OCI-LY1 (cell line): ENCODE data around the gene FRRS1.

Experiments
- H2AFZ ChIP-seq: fragments of 200-600 bp; sonication (generic), shearing (Covaris generic); 2 replicates; pipeline ENCODE4 v1.6.0; 2014; ENCODE audit warnings: antibody characterized with exemption, mild to moderate bottlenecking, low read length
- H3F3A ChIP-seq: fragments of 200-600 bp; sonication (generic), shearing (Covaris generic); 2 replicates; pipeline ENCODE4 v1.6.0; 2014; ENCODE audit warnings: mild to moderate bottlenecking, antibody characterized with exemption, low read length, moderate library complexity; ENCODE audit not compliant: insufficient read depth
- H3K27ac ChIP-seq: fragments of 200-600 bp; sonication (generic); 2 replicates; pipeline ENCODE4 v1.5.1; 2014; ENCODE audit warnings: low read length, mixed run types, mild to moderate bottlenecking, low read depth; ENCODE audit not compliant: poor library complexity, severe bottlenecking
- H3K27me3 ChIP-seq: fragments of 200-600 bp; sonication (generic); 2 replicates; pipeline ENCODE4 v1.6.0; 2014; ENCODE audit warnings: antibody characterized with exemption, mild to moderate bottlenecking, low read length, moderate library complexity; ENCODE audit not compliant: insufficient read depth
- H3K36me3 ChIP-seq: fragments of 200-600 bp; sonication (generic); 2 replicates; pipeline ENCODE4 v1.6.1; 2014; ENCODE audit warnings: mild to moderate bottlenecking, antibody characterized with exemption, low read length, moderate library complexity, mixed read lengths; ENCODE audit not compliant: insufficient read depth
- H3K4me1 ChIP-seq: fragments of 200-600 bp; sonication (generic); 2 replicates; pipeline ENCODE4 v1.5.1; 2014; ENCODE audit warnings: mild to moderate bottlenecking, low read length, moderate library complexity; ENCODE audit not compliant: insufficient read depth, severe bottlenecking
- H3K4me2 ChIP-seq: fragments of 200-600 bp; sonication (generic), shearing (Covaris generic); 2 replicates; pipeline ENCODE4 v1.6.1; 2014; ENCODE audit warnings: low read length
- H3K4me3 ChIP-seq: fragments of 200-600 bp; sonication (generic); 2 replicates; pipeline ENCODE4 v1.5.1; 2014; ENCODE audit warnings: low read length, low read depth, mild to moderate bottlenecking, mixed read lengths; ENCODE audit not compliant: poor library complexity, severe bottlenecking
- H3K79me2 ChIP-seq: fragments of 200-600 bp; shearing (Covaris generic); 2 replicates; pipeline ENCODE4 v1.6.1; 2016; ENCODE audit warnings: mixed run types, low read length, mixed read lengths; ENCODE audit not compliant: insufficient read depth
- H3K9ac ChIP-seq: fragments of 200-600 bp; sonication (generic), shearing (Covaris generic); 2 replicates; pipeline ENCODE4 v1.6.1; 2014; ENCODE audit warnings: mild to moderate bottlenecking, low read length, mixed read lengths
- H3K9me2 ChIP-seq: fragments of 200-600 bp; sonication (generic), shearing (Covaris generic); 2 replicates; pipeline ENCODE4 v1.6.1; 2014; ENCODE audit warnings: low read depth, mild to moderate bottlenecking, low read length, mixed read lengths
- H3K9me3 ChIP-seq: fragments of 200-600 bp; shearing (Covaris generic); 2 replicates; pipeline ENCODE4 v1.6.1; 2014; ENCODE audit warnings: low read length, mixed read lengths
- H4K20me1 ChIP-seq: fragments of 200-600 bp; sonication (generic), shearing (Covaris generic); 2 replicates; pipeline ENCODE4 v1.6.0; 2016; ENCODE audit warnings: mild to moderate bottlenecking, low read length; ENCODE audit not compliant: insufficient read depth
- EZH2 ChIP-seq: fragments of 200-600 bp; sonication (generic), shearing (Covaris generic); IDR thresholded peaks from 2 replicates; pipeline ENCODE4 v1.8.0; 2017; ENCODE audit warnings: borderline replicate concordance, mixed run types, mild to moderate bottlenecking, antibody characterized with exemption, low read length, moderate library complexity, mixed read lengths
- TF ChIP-seq, protein P1 (sequence below): fragments of 200-600 bp; sonication (generic), shearing (Covaris generic); IDR thresholded peaks from 2 replicates; pipeline ENCODE4 v1.5.1; 2017; ENCODE audit warnings: mild to moderate bottlenecking, antibody characterized with exemption, low read length, moderate library complexity, mixed read lengths

FRRS1 gene

DNA sequence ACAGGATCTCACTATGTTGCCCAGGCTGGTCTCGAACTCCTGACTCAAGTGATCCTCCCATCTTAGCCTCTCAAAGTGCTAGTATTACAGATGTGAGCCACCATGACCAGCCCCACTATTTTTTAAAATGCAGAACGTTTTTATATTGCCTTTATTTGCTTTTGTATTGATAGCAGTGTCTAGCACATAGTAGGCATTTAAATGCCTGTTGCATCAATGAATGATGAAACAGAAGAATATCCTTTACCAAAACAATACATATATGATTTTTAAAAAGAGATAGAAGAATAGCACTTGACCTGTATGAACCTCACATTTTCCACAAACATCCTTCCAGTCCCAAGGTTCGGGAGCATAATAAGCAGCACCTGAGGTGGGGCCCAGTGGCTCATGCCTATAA is 16.5 kb upstream of the FRRS1 start:
- H3K36me3 ChIP-seq = no peaks in the 10 kb centered on the region
- H3K9ac ChIP-seq = no peak overlapping the region
- no peaks in the 10 kb centered on the region for H3K9me2 ChIP-seq
- no peak overlapping the region for H2AFZ ChIP-seq
- no peak overlapping the region for H3K4me3 ChIP-seq
- H3K9me3 ChIP-seq = no peaks in the 10 kb centered on the region
- no peaks in the 10 kb centered on the region for H3F3A ChIP-seq
- no peaks in the 10 kb centered on the region for H3K27me3 ChIP-seq
- H3K27ac ChIP-seq = no peak overlapping the region
- H4K20me1 ChIP-seq = no peaks in the 10 kb centered on the region
- TF ChIP-seq, protein P1, sequence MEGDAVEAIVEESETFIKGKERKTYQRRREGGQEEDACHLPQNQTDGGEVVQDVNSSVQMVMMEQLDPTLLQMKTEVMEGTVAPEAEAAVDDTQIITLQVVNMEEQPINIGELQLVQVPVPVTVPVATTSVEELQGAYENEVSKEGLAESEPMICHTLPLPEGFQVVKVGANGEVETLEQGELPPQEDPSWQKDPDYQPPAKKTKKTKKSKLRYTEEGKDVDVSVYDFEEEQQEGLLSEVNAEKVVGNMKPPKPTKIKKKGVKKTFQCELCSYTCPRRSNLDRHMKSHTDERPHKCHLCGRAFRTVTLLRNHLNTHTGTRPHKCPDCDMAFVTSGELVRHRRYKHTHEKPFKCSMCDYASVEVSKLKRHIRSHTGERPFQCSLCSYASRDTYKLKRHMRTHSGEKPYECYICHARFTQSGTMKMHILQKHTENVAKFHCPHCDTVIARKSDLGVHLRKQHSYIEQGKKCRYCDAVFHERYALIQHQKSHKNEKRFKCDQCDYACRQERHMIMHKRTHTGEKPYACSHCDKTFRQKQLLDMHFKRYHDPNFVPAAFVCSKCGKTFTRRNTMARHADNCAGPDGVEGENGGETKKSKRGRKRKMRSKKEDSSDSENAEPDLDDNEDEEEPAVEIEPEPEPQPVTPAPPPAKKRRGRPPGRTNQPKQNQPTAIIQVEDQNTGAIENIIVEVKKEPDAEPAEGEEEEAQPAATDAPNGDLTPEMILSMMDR = no peak
- TF ChIP-seq EZH2 = no peak
- H3K4me2 ChIP-seq = no peak overlapping the region
- H3K79me2 ChIP-seq = no peaks in the 10 kb centered on the region
- H3K4me1 ChIP-seq = peaks cover 36% of the 10 kb centered on the region

DNA sequence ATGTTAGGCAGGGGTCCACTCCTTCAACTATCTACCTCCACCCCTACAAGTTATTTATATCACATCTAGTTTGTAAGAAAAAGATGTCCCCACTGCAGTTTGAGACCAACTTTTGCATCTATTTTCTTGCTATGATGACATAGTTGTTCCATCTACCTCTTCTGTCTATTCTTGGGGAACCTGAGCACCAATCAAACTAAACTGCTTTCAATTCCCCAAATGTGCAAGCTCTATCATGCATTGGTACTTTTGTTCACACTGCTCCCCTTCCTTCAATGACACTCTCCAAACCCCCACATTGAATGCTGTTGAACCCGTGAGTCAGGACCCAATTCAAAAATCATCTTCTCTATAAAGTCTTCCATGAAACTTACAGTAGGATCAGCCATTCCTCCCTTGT is 16.0 kb upstream of the FRRS1 start:
- H3K4me3 ChIP-seq = no peak overlapping the region
- no peaks in the 10 kb centered on the region for H3K27me3 ChIP-seq
- no peaks in the 10 kb centered on the region for H3F3A ChIP-seq
- no peaks in the 10 kb centered on the region for H4K20me1 ChIP-seq
- H3K9me3 ChIP-seq = no peaks in the 10 kb centered on the region
- no peaks in the 10 kb centered on the region for H3K9me2 ChIP-seq
- H3K4me1 ChIP-seq = peaks cover 36% of the 10 kb centered on the region
- H3K9ac ChIP-seq = no peak overlapping the region
- H2AFZ ChIP-seq = no peak overlapping the region
- TF ChIP-seq, protein P1 = no peak
- no peak for TF ChIP-seq EZH2
- H3K4me2 ChIP-seq = no peak overlapping the region
- H3K36me3 ChIP-seq = no peaks in the 10 kb centered on the region
- no peaks in the 10 kb centered on the region for H3K79me2 ChIP-seq
- H3K27ac ChIP-seq = no peak overlapping the region

DNA sequence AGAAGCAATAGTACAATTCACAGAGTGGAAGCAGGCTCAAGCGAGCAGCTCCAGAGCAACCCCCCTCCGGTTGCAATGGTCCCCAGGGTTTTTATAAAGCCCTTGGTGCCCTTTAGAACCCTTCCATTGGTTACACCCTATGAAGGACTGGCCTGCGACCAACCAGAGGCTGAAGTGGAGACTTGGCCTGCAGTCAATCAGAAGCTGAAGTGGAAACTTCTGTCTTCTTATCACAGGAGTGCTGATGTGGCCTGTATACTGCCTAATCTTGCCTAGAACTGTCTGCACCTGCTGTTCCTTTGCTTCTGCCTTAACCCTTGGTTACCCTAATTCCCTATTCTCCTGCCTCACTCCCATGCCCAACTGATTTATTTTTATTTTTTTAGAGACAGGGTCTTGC is 15.4 kb upstream of the FRRS1 start:
- Histone ChIP-seq H3K4me3 (no peak overlapping the region), H3K4me2 (no peak overlapping the region), H3K79me2 (no peaks in the 10 kb centered on the region), H3K4me1 (peaks cover 31% of the 10 kb centered on the region), H3K9me2 (no peaks in the 10 kb centered on the region), H3K27ac (no peak overlapping the region), H3K27me3 (no peaks in the 10 kb centered on the region), H3K36me3 (no peaks in the 10 kb centered on the region), H3F3A (no peaks in the 10 kb centered on the region), H4K20me1 (no peaks in the 10 kb centered on the region), H2AFZ (no peak overlapping the region), H3K9ac (no peak overlapping the region), H3K9me3 (no peaks in the 10 kb centered on the region)
- TF ChIP-seq EZH2 = no peak
- TF ChIP-seq, protein P1 = no peak
